Hypothalamus (tissue), 51 donors: ENCODE measurements around the gene DLL1.

ENCODE experiments used
- DNase-seq, 51 donors: peaks; one replicate each; lab custom pipeline; 2025; lab: John Stamatoyannopoulos, UW

The DLL1 gene

DNA sequence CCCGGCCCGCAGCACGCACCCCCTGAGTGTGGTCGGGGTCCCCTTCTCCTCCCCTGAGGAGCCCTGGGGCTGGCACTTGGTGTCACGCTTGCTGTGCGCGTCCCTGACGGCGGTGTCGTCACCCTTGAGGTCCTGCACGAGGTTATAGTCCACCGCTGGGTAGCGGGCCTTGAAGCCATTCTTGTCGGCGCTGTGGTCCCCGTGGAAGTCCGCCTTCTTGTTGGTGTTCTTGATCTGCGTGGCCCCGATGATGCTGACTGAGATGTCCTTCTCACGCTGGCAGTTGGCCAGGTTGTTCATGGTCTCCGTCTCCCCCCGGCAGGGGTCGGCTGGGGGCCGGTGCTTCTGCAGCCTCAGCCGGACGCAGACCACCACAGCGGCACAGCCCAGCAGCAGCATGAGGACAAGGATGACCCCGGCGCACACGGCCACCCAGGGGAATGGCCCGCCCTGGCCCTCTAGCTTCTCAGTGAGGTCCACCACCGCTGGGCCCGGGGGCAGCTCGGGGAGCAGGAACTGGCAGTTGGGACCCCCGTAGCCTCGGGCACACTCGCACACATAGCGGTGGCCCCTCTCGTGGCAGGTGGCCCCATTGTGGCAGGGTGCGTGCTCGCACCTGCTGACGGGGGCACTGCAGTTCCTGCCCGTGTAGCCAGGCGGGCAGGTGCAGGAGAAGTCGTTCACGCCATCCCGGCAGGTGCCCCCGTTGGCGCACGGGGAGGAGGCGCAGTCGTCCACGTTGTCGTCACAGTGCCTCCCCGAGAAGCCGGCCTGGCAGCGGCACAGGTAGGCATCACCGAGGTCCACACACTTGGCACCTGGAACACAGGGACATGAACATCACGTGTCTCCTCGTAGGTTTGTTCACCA lies 7.4 kb downstream of the DLL1 start:
- no peak for DNase-seq

DNA sequence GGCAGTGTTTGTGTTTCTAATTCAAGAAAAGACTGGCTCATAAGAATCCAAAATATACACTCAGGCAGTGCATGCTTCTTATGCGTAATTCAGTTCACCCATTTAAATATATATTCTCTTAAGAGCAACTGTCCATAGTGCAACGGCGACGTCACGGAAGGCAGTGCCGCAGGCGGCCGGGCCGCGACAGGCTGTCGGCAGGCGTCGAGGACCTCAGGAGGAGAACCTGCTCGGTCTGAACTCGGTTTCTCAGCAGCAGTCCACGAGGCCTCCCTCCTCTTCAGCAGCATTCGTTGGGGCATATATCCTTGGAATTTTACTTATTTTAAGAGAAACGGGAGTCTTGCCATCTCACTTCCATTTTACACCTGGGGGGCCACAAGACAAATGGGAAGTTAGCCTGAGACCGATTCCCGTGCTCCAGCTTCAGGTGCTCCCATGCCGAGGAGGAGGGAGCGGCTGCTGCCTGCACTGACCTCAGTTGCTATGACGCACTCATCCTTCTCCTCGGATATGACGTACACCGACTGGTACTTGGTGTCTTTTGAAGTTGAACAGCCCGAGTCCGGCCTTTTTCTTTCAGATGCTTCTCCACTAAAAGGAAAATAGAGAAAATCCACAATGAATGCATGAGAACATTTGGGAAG lies 8.2 kb downstream of the DLL1 start:
- no peak for DNase-seq

DNA sequence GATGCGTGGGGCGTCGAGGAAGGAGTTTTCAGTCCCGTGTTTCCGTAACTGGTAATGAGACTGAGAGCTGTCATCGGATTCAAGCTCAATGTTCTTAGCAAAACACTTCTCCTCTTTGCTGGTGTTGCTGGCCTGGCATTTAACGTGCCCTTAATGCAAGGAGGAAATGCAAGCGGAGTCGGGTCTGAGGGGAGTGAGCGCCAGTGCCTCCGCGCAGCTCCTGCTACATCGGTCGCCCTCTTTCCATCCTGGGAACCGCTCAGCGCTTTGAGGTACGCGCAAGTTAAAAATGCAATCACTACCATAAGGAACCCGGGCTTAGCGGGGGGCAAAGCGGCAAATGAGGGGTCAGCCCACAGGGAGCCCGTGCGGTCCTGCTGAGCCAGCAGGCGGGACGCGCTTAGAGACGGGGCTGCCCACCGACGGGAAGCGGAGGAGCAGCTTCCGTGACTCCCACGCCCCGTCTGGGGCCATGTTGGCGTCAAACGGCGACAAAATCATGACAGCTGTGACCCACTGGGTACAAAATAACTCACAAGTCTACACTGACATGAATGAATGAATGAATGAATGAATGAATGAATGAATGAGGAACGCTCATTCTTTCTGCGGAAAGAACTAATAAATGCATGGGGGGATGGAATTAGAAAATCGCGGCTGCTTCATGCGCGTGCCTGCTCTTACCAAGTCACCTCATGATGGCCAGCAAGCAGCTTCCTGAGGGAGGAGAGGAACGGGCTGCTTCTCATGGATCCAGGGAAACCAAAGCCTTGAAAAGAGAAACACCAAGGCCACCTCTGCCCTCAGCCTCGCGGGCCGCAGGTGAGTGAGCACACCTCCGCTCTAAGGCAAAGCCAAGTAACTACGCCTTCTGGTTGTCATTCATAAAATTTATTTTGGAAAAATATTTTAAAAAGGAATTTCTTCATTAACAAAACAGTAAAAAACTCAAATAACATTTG lies 9.3 kb downstream of the DLL1 start:
- no peak for DNase-seq

DNA sequence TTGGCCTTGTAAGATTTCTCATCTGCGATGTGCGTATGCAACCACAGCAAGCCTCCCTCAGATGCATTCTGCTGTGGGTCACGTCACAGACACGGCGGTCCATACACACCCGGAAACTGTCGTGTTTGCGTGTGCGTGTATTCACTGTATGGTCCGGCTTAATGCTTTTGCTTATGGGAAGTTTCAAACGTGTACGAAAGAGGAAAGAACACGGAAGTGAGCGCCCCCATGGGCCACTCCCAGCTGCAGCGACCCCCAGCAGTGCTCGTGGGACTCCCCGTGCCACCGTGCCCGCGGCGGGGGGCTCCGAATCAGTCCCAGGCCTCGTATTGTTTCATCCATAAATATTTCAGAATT lies 10.2 kb downstream of the DLL1 start:
- DNase-seq = no peak

DNA sequence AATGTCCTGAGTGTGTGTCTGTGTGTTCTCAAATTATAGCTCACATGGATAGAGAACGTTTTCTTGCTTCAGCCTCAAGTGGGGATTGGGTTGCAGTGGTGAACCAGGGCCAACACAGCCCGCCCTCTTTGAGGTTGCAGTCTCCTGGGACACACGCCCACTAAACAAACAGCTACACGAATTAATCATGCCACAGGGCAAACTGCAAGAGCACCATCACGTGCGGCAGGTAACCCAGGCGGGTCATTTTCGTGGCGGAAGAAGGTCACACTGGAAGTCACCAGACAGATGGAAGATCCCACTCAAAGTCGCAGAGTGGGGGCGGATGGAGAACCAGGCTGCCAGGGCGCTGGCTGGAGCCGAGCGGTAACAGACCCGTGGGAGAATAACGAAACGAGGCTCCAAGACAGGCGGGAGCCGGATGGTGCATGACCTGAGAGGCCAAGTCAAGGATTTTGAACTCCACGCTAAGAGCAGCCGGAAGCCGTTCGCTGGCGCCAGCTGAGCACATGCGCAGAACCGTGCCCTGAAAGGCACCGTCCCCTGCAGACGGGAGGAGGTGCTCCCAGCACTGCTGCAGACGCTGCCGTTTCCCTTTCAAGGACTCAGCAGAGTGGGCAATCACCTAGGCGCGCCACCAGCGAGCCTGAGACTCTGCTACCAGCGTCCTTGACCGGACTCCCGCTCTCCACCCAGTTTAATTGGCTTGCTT lies 10.7 kb downstream of the DLL1 start:
- peak in 9 of 51 donors; percentile 18 to 48 (median 31) for DNase-seq

DNA sequence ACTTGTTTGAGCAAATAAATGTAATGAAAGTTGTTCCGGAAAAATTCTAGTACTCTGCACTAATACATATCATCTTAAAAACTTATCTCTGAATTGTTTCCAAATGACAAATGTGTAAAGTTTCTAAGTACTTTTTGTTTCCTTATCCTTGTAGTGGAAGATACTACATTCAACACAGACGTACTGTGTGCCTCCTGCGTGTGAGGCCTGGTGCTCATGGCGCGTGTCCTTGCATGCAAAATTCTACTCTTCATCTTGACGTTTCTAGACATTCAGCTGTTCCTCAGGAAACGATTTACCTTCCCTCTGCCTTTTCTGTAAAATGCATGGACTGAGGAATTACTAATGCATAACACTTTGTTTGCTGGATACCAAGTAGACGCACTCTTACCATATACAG lies 11.5 kb downstream of the DLL1 start:
- DNase-seq = no peak

DNA sequence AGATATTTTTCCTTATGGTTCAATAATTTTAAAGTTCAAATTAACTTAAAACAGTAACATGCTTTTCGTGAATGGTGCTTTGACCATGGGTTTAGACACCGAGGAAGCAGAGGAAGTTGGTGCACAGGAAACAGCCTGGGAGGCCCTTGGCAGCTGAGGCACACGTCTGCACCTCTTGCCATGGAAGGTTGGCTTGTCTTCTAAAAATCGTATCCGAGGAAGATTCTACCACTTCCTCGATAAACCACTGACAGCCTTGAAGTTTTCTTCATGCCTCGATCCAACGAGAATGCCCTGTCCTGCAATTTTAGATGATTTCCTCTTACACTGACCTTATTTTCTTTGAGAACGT lies 12.2 kb downstream of the DLL1 start:
- no peak for DNase-seq

DNA sequence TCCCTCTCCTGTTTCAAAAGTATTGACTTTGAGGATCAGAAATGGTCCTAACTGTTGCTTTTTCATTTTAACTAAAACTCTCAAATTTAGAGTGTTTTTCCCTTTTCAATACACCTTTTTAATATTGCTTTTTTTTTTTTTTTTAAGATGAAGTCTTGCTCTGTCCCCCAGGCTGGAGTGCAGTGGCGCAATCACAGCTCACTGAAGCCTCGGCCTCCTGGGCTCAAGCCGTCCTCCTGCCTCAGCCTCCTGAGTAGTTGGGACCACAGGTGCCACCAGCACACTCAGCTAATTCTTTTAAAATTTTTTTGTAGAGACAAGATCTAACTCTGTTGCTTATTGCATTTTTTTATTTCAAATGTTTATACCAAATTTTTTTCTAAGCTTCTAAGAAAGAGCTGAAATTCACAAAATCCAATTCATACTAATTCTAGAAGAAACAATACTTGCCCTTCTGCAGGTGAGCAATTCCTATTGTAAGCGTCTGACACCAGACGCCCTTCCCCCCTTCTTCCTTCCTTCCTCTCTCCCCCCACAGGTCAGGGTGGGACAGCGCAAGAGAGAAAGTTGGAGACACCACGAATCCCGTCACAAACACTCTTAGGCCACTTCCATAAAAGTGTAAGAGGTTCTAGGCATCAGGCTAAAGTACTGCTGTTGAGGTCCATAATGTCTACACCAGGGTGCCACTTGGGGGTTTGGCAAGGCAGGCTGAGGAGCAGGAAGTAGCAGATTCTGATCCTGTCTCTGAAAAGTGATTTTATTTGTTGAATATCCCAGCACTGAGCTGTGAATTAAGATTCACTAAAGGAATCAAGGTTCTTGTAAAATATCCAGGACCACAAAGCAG lies 12.8 kb downstream of the DLL1 start:
- DNase-seq = no peak

DNA sequence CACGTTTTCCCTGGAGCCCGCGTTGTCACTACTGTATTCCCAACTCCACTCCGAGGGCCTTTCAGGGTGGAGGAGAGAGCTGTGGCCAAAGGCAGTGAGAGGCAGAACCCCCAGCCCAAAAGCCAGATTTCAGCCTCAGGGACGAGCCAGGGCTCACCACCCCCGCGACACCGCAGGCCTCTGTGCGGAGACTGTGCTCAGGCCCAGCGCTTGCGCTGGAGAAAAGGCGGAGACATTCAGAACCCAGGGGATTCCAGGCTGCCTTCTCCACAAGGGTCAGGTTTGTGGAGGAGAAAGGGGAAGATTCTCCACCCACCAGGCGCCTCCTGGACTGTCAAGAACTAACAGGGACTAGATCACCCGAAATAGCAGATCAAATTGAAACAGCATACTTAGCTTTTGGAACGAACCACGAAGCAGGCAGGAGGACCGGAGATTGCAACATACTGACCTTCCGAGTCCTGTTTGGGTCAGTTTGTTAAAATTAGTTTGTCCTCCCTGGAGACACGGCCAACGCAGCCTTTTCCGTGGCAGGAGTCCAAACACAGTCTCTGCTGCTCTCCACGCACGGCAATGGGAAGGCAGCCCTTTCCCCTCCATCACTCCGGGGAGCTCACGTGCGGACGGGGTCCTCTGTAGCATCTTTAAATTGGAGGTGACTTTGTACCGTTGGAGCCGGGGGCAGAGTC lies 14.4 kb downstream of the DLL1 start:
- no peak for DNase-seq

DNA sequence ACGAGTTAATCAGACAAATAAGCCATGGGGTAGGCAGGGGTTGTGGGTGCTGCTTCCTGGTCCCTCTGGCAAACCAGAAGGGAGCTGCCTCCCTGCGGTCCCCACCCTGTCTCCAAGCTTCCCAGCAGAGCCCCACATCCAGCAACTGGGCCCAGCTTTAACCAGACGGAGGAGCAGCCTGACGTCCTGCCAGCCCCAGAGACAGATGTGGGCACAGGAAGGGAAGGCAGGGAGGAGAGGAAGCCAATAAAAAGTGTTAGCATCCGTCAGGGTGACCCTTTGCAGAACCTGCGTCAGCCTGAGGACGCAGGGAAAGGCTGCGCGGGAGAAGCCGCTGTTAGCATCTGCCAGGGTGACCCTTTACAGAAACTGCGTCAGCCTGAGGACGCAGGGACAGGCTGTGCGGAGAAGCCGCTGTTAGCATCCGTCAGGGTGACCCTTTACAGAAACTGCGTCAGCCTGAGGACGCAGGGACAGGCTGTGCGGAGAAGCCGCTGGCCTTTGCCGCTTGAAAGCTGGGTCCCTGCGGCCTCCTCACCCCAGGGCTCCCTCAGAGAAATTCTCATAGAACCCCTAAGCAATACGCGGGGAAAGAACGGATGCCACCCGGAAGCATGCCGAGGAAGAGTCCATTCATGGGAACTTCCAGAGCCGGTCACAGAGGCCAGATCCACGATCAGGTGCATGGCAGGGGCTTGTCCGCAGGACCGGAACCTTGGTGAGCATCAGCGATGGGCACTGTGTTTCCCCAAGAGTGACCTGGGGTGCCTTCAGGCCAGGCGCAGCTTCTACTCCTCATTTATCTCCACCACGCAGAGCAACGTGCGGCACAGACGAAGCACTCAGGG lies 15.9 kb downstream of the DLL1 start:
- no peak for DNase-seq

DNA sequence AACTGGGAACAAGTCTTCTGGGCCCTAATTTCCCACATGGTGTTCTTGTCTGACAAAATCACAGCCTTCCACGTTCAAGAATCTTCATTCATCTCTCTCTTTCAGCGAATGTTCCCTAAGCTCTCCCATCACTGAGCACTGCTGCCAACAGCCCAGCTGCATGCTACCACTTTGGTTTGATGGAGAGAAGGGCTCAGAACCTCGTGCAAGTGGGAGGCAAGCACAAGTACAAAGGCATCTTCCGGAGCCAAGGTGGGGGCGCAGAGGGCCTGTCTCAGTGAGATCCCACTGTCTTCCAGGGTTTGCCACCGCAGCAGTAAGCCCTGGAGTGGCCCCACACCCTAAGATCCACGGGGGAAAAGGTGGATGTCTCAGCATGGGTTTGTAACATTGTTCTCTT lies 17.2 kb downstream of the DLL1 start:
- DNase-seq = no peak

DNA sequence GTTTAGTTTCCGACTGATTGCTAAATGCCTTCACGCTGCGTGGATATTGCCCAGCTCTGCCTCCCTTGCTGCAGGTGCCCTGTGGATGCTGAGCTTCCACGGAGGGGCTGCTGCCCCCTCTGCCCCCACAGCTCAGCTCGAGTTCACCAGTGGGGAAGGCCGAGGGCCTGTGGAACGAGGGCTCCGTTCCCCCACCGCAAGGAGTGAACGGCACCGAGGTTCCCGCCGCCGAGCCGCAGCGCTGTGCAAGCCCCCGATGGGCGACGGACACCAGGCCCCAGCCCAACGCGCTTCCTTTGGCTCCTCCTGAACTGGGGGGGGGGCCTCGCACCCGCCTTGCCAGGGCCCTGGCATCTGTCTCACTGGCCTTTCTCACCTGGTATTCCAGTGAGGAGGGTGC lies 17.7 kb downstream of the DLL1 start:
- no peak for DNase-seq

DNA sequence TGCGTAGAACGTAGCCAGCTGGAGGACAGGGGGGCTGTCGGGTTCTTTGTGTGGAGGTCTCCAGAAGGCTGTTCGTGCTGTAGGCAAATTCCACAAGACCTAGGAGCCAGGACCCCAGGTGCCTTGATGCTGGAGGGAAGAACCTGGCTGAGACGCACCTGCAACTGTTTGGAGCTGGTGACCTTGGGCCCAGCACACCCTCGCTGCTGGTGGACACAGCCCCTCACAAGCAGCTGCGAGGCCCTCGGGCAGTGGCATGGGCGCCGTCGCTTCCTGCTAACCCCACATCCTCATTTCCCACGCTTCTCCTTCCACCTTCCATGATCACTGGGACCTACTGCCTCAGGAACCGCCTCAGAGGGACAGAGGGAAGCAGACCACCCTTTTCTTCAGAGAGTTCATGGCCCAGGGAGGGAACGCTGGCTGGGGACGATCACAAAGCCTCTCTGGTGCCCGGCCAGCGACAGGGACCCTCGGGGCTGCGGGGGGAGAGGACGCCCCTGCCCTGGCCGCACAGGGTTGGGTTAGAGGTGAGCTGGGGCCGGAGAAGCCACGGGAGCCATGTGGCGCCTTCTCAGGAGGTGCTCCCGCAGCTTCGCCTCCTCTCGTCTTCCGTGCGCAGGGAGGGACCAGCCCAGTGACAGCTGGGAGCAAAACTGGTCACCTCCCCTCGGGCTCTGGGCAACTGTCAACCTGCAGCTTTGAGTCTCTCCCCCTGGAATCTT lies 18.4 kb downstream of the DLL1 start:
- DNase-seq = no peak

DNA sequence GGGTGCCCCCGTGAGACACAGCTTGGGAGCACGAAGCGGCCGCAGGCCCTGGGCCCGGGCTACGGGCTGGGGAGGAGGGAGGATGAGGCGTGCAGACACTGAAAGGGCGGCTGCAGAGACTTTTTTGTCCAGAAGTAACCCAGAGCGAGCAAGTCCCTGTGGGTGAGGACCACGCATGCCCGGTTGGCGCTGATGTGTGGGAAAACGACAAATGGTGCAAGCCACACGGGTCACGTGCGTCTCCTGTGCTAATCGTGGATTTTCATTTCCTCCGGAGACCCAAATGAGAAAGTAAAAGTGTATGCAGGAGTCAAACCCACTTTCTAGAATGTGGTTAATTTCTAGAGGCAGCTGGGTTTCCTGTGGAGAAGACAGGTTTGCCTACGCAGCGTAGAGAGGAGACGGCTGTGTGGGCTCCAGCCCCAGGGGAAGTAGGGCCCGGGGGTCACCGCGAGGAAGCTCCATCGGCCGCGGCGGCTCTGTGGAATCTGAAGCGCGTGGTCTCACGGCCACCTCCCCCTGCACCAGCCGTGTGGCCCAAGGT lies 19.0 kb downstream of the DLL1 start:
- peak in 4 of 51 donors; percentile 12 to 34 (median 17) for DNase-seq

DNA sequence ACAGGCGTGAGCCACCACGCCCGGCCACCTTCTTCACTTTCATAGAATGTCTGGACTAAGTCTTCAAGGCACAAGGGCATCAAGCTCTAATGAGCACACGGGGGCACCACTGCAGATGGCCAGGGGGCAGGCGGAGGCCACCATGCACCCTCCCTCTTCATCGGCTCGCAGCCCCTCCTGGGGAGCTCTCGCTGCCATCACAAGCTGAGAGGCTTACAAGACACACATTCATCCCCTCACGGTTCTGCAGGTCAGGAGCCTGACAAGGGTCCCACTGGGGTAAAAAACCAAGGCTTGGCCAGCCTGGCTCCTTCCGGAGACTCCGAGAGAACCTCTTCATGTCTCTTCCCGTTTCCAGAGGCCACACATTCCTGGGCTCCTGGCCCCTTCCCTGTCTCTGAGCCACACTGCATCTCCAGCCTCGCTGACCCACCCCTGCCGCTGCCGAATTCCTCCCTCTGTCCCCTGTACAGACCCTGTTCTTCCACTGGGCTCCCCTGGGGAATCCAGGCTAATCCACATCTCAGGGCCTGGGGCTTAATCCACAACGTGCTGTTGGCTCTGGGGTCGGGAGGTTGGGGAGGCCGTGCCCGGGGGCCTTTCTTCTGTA lies 19.8 kb downstream of the DLL1 start:
- DNase-seq = no peak

DNA sequence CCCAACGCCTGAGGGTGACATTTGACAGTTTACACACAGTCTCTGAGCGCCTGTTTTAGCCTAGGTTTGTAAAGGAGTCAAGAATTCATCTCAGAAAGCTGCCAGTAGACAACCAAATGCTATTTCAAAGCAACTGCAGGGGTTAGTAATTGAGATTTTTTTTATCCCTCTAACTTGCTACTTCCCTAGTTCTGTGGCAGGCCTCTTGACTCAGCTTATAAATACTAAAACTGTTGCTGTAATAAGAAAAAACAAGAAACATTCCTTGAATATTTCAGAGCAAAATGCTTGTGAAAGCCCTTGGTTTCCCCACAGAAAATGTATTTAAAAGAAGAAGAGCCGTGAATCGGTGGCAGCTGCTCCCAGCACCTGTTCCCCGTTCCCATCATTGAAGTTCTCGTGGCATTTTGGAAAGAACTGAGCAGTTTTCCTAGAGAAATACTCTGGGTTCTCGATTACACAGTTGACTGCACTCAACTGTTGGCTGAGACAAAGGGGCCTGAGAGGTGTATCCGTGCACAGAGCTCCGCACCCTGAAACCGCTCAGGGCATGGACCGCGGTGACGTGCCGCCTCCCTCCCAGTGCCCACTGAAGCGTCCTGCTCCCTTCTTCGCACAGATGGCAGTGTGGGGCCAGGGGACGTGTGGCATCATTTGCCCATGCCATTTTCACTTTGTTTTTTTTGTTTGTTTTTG lies 20.9 kb downstream of the DLL1 start:
- no peak for DNase-seq
